ENCODE data around the gene SMTNL1.

SMTNL1 gene

GRCh38 chr11:57516061-57516443, 21.3 kb upstream of the SMTNL1 start:
- Histone ChIP-seq H3K79me2 (ENCODE audit: insufficient read depth, low read length) (peaks cover 32% of the 10 kb centered on the region), H3K27me3 (ENCODE audit: insufficient read depth, low read length, poor library complexity, severe bottlenecking) (no peaks in the 10 kb centered on the region), H3K9me3 (ENCODE audit: insufficient read depth, low read depth, low read length) (no peaks in the 10 kb centered on the region), H2AFZ (ENCODE audit: low read length) (peak overlapping the region; percentile 97), H3K4me3 (ENCODE audit: low read length, poor library complexity, severe bottlenecking) (peak overlapping the region; percentile 98), H3K4me2 (ENCODE audit: low read depth, low read length, poor library complexity, severe bottlenecking) (peak overlapping the region; percentile 96), H3F3A (ENCODE audit: low read depth) (0 out of 2 replicates have a peak, but pooled peaks cover 12% of the 10 kb centered on the region), H3K9me2 (replicated peaks; ENCODE audit: low read depth, low read length) (no peaks in the 10 kb centered on the region), H3K36me3 (ENCODE audit: insufficient read depth, low read length) (no peaks in the 10 kb centered on the region), H3K9ac (ENCODE audit: low read depth, low read length, poor library complexity, severe bottlenecking) (peak overlapping the region; percentile 84), H4K20me1 (ENCODE audit: insufficient read depth, low read length, poor library complexity, severe bottlenecking) (peaks cover 4% of the 10 kb centered on the region), H3K4me1 (ENCODE audit: insufficient read depth, low read length, poor library complexity, severe bottlenecking) (peaks cover 40% of the 10 kb centered on the region)
- no peak for TF ChIP-seq EZH2phosphoT487 (IDR thresholded peaks at IDR 0.05; ENCODE audit: borderline replicate concordance)
- TF ChIP-seq, protein P1, sequence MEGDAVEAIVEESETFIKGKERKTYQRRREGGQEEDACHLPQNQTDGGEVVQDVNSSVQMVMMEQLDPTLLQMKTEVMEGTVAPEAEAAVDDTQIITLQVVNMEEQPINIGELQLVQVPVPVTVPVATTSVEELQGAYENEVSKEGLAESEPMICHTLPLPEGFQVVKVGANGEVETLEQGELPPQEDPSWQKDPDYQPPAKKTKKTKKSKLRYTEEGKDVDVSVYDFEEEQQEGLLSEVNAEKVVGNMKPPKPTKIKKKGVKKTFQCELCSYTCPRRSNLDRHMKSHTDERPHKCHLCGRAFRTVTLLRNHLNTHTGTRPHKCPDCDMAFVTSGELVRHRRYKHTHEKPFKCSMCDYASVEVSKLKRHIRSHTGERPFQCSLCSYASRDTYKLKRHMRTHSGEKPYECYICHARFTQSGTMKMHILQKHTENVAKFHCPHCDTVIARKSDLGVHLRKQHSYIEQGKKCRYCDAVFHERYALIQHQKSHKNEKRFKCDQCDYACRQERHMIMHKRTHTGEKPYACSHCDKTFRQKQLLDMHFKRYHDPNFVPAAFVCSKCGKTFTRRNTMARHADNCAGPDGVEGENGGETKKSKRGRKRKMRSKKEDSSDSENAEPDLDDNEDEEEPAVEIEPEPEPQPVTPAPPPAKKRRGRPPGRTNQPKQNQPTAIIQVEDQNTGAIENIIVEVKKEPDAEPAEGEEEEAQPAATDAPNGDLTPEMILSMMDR (conservative IDR thresholded peaks at IDR 0.05; ENCODE audit: low read length) = no peak

DNA sequence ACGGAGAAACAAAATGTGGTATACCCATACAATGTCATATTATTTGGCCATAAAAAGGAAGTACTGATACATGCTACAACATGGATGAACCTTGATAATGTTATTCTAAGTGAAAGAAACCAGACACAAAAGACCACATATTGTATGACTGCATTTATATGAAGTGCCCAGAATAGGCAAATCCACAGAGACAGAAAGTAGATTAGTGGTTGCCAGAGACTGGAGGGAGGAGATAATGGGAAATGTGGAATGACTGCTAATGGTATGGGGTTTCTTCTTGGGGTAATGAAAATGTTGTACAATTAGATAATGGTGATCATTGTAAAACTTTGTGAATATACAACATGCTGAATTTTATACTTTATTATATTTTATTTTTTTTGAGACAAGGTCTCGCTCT, 16.3 kb upstream of the SMTNL1 start:
- H3K36me3 ChIP-seq (ENCODE audit: insufficient read depth, low read length) = no peaks in the 10 kb centered on the region
- H3K4me2 ChIP-seq (ENCODE audit: low read depth, low read length, poor library complexity, severe bottlenecking) = no peak overlapping the region
- H3K4me1 ChIP-seq (ENCODE audit: insufficient read depth, low read length, poor library complexity, severe bottlenecking) = peaks cover 2% of the 10 kb centered on the region
- no peaks in the 10 kb centered on the region for H3F3A ChIP-seq (ENCODE audit: low read depth)
- H3K9me3 ChIP-seq (ENCODE audit: insufficient read depth, low read depth, low read length) = no peaks in the 10 kb centered on the region
- TF ChIP-seq, protein P1 (conservative IDR thresholded peaks at IDR 0.05; ENCODE audit: low read length) = no peak
- TF ChIP-seq EZH2phosphoT487 (IDR thresholded peaks at IDR 0.05; ENCODE audit: borderline replicate concordance) = no peak
- no peak overlapping the region for H3K4me3 ChIP-seq (ENCODE audit: low read length, poor library complexity, severe bottlenecking)
- H3K9ac ChIP-seq (ENCODE audit: low read depth, low read length, poor library complexity, severe bottlenecking) = no peak overlapping the region
- H3K79me2 ChIP-seq (ENCODE audit: insufficient read depth, low read length) = peaks cover 1% of the 10 kb centered on the region; the same call in 1 of the 2 replicates
- H3K27me3 ChIP-seq (ENCODE audit: insufficient read depth, low read length, poor library complexity, severe bottlenecking) = no peaks in the 10 kb centered on the region
- H4K20me1 ChIP-seq (ENCODE audit: insufficient read depth, low read length, poor library complexity, severe bottlenecking) = no peaks in the 10 kb centered on the region
- H3K9me2 ChIP-seq (replicated peaks; ENCODE audit: low read depth, low read length) = no peaks in the 10 kb centered on the region
- H2AFZ ChIP-seq (ENCODE audit: low read length) = no peak overlapping the region

DNA sequence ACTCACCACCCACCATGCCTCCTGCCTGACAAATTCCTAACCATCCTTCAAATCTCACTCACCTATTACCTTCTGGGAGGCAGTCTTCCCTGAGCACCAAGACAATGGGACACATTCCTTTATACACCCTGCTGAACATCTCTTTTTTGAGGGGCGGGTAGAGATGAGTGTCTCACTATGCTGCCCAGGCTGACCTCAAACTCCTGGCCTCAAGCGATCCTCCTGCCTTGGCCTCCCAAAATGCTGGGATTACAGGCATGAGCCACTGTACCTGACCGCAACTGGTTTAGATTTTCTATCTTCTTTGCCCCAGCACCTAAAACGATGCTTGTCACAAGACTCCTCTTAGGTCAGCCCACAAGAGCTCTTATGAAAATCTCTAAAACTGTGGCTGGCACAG, 14.0 kb upstream of the SMTNL1 start:
- Histone ChIP-seq H3K9ac (ENCODE audit: low read depth, low read length, poor library complexity, severe bottlenecking) (no peak overlapping the region), H3K4me2 (ENCODE audit: low read depth, low read length, poor library complexity, severe bottlenecking) (no peak overlapping the region), H3K27me3 (ENCODE audit: insufficient read depth, low read length, poor library complexity, severe bottlenecking) (no peaks in the 10 kb centered on the region), H3K79me2 (ENCODE audit: insufficient read depth, low read length) (peaks cover 3% of the 10 kb centered on the region; the same call in 1 of the 2 replicates), H3K9me3 (ENCODE audit: insufficient read depth, low read depth, low read length) (no peaks in the 10 kb centered on the region), H3K4me3 (ENCODE audit: low read length, poor library complexity, severe bottlenecking) (no peak overlapping the region), H3K4me1 (ENCODE audit: insufficient read depth, low read length, poor library complexity, severe bottlenecking) (peaks cover 3% of the 10 kb centered on the region), H4K20me1 (ENCODE audit: insufficient read depth, low read length, poor library complexity, severe bottlenecking) (no peaks in the 10 kb centered on the region), H3K9me2 (replicated peaks; ENCODE audit: low read depth, low read length) (no peaks in the 10 kb centered on the region), H3K36me3 (ENCODE audit: insufficient read depth, low read length) (no peaks in the 10 kb centered on the region), H3F3A (ENCODE audit: low read depth) (no peaks in the 10 kb centered on the region), H2AFZ (ENCODE audit: low read length) (no peak overlapping the region)
- TF ChIP-seq EZH2phosphoT487 (IDR thresholded peaks at IDR 0.05; ENCODE audit: borderline replicate concordance) = no peak
- TF ChIP-seq, protein P1 (conservative IDR thresholded peaks at IDR 0.05; ENCODE audit: low read length) = no peak
